Gastrocnemius medialis (tissue), 4 donors: ENCODE measurements around the gene KRT10.

Experiments used
- POLR2A ChIP-seq, 2 donors: fragments of 450-650 bp; IDR thresholded peaks; one replicate each; pipeline ENCODE4 v1.6.1; 2017; ENCODE audit warnings: antibody characterized with exemption in 2 of 2, mild to moderate bottlenecking in 2 of 2, moderate library complexity in 2 of 2
- TF ChIP-seq, protein P1 (sequence below), 5 experiments: fragments of 450-650 bp in 3 of 5; fragments of 200-600 bp in 2 of 5; sonication (generic) in 2 of 5; IDR thresholded peaks in 4 of 5; conservative IDR thresholded peaks in 1 of 5; 1 replicate in 4 of 5; 2 replicates in 1 of 5; pipeline ENCODE4 v1.5.1; 2016 to 2019; ENCODE audit warnings: antibody characterized with exemption in 5 of 5, mild to moderate bottlenecking in 3 of 5, moderate library complexity in 3 of 5

DNA sequence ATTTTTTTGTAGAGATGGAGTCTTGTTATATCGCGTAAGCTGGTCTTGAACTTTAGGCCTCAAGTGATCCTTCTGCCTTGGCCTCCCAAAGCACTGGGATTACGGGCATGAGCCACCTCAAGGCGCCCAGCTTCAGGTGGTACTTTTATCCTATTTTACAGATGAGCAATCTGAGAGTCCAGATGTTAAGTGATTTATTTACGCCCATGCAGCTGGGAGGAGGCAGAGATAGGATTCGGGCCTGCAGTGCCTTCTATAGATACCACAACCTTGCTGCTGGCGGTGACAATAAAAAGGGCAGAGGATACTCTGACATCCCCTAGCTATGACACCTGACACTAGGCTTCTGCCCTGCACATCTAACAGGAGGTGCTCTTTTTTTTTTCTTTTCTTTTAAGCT lies 48.9 kb upstream of the KRT10 start:
- TF ChIP-seq, protein P1, sequence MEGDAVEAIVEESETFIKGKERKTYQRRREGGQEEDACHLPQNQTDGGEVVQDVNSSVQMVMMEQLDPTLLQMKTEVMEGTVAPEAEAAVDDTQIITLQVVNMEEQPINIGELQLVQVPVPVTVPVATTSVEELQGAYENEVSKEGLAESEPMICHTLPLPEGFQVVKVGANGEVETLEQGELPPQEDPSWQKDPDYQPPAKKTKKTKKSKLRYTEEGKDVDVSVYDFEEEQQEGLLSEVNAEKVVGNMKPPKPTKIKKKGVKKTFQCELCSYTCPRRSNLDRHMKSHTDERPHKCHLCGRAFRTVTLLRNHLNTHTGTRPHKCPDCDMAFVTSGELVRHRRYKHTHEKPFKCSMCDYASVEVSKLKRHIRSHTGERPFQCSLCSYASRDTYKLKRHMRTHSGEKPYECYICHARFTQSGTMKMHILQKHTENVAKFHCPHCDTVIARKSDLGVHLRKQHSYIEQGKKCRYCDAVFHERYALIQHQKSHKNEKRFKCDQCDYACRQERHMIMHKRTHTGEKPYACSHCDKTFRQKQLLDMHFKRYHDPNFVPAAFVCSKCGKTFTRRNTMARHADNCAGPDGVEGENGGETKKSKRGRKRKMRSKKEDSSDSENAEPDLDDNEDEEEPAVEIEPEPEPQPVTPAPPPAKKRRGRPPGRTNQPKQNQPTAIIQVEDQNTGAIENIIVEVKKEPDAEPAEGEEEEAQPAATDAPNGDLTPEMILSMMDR (IDR thresholded peaks at IDR 0.05 in 4 of 5, conservative IDR thresholded peaks at IDR 0.05 in 1 of 5): no peak
- no peak for TF ChIP-seq POLR2A (IDR thresholded peaks at IDR 0.05)
